ENCODE data around the gene ADRM1.

Gene ADRM1

GRCh38 chr20:62326959-62327725 lies 24.3 kb downstream of the ADRM1 start:
- 81 to 85% methylated on average over 18 to 27 of the region's 30 CpGs for WGBS, 2 experiments (ENCODE audit: insufficient coverage in 2 of 2)
- H3K9me3 ChIP-seq (ENCODE audit: control insufficient read depth, low read length), result no peaks in the 10 kb centered on the region
- no peaks in the 10 kb centered on the region for H3K4me1 ChIP-seq (ENCODE audit: control insufficient read depth, insufficient read depth, low read length, poor library complexity, severe bottlenecking)
- no peak overlapping the region for H3K27ac ChIP-seq (ENCODE audit: low read depth, low read length, severe bottlenecking)
- no peak overlapping the region for H3K4me3 ChIP-seq (ENCODE audit: extremely low read depth, insufficient read depth, low read length, poor library complexity, severe bottlenecking)
- H3K36me3 ChIP-seq (ENCODE audit: control insufficient read depth, insufficient read depth, low read length), result peaks cover 74% of the 10 kb centered on the region

- Histone ChIP-seq H3K36me3 (ENCODE audit: control insufficient read depth, insufficient read depth, low read length) (peaks cover 79% of the 10 kb centered on the region), H3K27ac (ENCODE audit: low read depth, low read length, severe bottlenecking) (no peak overlapping the region), H3K4me1 (ENCODE audit: control insufficient read depth, insufficient read depth, low read length, poor library complexity, severe bottlenecking) (no peaks in the 10 kb centered on the region), H3K4me3 (ENCODE audit: extremely low read depth, insufficient read depth, low read length, poor library complexity, severe bottlenecking) (no peak overlapping the region), H3K9me3 (ENCODE audit: control insufficient read depth, low read length) (no peaks in the 10 kb centered on the region)
- 92 to 98% methylated on average over 18 to 25 of the region's 33 CpGs for WGBS, 2 experiments (ENCODE audit: insufficient coverage in 2 of 2)
Observed at GRCh38 chr20:62327726-62328495, 25.1 kb downstream of the ADRM1 start.

- H3K4me1 ChIP-seq (ENCODE audit: control insufficient read depth, insufficient read depth, low read length, poor library complexity, severe bottlenecking), result no peaks in the 10 kb centered on the region
- WGBS, 2 experiments (ENCODE audit: insufficient coverage in 2 of 2), result 94% methylated on average over 25 to 26 of the region's 26 CpGs
- H3K27ac ChIP-seq (ENCODE audit: low read depth, low read length, severe bottlenecking), result no peak overlapping the region
- H3K4me3 ChIP-seq (ENCODE audit: extremely low read depth, insufficient read depth, low read length, poor library complexity, severe bottlenecking), result no peak overlapping the region
- no peaks in the 10 kb centered on the region for H3K9me3 ChIP-seq (ENCODE audit: control insufficient read depth, low read length)
- peaks cover 79% of the 10 kb centered on the region for H3K36me3 ChIP-seq (ENCODE audit: control insufficient read depth, insufficient read depth, low read length)
Observed at GRCh38 chr20:62328684-62329388, 26.0 kb downstream of the ADRM1 start.

GRCh38 chr20:62329389-62330377 lies 26.9 kb downstream of the ADRM1 start:
- Histone ChIP-seq H3K27ac (ENCODE audit: low read depth, low read length, severe bottlenecking) (no peak overlapping the region), H3K4me3 (ENCODE audit: extremely low read depth, insufficient read depth, low read length, poor library complexity, severe bottlenecking) (no peak overlapping the region), H3K36me3 (ENCODE audit: control insufficient read depth, insufficient read depth, low read length) (peaks cover 74% of the 10 kb centered on the region), H3K4me1 (ENCODE audit: control insufficient read depth, insufficient read depth, low read length, poor library complexity, severe bottlenecking) (no peaks in the 10 kb centered on the region), H3K9me3 (ENCODE audit: control insufficient read depth, low read length) (no peaks in the 10 kb centered on the region)
- 96 to 97% methylated on average over 33 to 37 of the region's 37 CpGs for WGBS, 2 experiments (ENCODE audit: insufficient coverage in 2 of 2)

DNA sequence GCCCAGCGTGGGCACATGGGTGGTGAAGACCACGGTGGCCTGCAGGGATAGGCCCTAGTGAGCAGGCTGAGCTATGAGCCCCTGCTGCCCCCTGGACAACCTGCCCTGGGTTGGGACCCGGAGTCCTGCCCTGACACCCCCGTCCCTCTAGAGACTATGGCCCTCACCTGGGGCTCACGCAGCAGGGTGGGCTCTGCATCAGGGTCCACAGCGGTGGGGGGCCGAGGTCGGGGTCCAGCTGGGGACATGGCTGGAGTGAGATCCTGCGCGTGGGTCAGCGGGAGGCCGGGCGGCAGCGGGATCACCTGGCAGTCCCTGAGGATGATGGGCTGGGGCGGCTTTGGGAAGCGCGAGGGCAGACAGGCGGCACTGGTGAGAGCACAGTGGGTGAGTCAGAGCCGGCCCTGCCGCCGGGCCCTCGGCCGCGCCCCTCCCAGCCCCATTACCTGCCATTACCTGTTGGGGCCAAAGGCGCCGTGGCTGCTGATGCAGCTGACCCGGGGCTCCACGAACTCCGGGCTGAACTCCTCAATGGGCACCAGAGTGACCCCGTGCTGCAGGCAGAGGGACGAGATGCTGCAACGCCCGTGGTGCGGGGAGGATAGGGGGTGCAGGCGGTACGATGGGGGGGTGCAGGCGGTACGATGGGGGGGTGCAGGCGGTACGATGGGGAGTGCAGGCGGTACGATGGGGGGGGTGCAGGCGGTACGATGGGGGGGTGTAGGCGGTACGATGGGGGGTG lies 27.9 kb downstream of the ADRM1 start:
- Histone ChIP-seq H3K9me3 (ENCODE audit: control insufficient read depth, low read length) (no peaks in the 10 kb centered on the region), H3K4me1 (ENCODE audit: control insufficient read depth, insufficient read depth, low read length, poor library complexity, severe bottlenecking) (no peaks in the 10 kb centered on the region), H3K36me3 (ENCODE audit: control insufficient read depth, insufficient read depth, low read length) (peaks cover 75% of the 10 kb centered on the region), H3K27ac (ENCODE audit: low read depth, low read length, severe bottlenecking) (no peak overlapping the region), H3K4me3 (ENCODE audit: extremely low read depth, insufficient read depth, low read length, poor library complexity, severe bottlenecking) (no peak overlapping the region)
- WGBS, 2 experiments (ENCODE audit: insufficient coverage in 2 of 2), result 94 to 95% methylated on average over 25 to 37 of the region's 46 CpGs

GRCh38 chr20:62331347-62331746 lies 28.6 kb downstream of the ADRM1 start:
- Histone ChIP-seq H3K4me3 (ENCODE audit: extremely low read depth, insufficient read depth, low read length, poor library complexity, severe bottlenecking) (no peak overlapping the region), H3K36me3 (ENCODE audit: control insufficient read depth, insufficient read depth, low read length) (peaks cover 71% of the 10 kb centered on the region), H3K4me1 (ENCODE audit: control insufficient read depth, insufficient read depth, low read length, poor library complexity, severe bottlenecking) (no peaks in the 10 kb centered on the region), H3K27ac (ENCODE audit: low read depth, low read length, severe bottlenecking) (no peak overlapping the region), H3K9me3 (ENCODE audit: control insufficient read depth, low read length) (no peaks in the 10 kb centered on the region)
- 95 to 96% methylated on average over 19 of the region's 19 CpGs for WGBS, 2 experiments (ENCODE audit: insufficient coverage in 2 of 2)

DNA sequence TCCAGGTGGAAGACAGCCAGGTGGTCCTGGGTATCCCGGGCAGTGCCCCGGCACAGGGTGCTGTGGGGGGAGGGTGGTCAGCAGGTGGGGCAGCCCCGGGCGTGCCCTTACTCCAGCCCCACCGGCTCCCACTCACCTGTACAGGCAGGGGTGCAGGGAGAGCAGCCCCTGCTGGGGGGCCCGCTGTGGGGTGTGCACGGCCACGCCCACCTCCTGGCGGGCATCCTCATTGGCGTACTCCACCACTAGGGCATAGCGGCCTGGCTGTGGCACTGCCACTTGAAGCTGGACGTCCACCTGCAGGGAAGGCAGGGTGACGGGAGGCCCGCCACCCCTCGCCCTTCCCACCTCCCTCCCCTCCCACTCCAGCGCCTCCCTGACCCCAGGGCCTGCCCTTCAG lies 29.6 kb downstream of the ADRM1 start:
- Histone ChIP-seq H3K27ac (ENCODE audit: low read depth, low read length, severe bottlenecking) (no peak overlapping the region), H3K36me3 (ENCODE audit: control insufficient read depth, insufficient read depth, low read length) (peaks cover 72% of the 10 kb centered on the region), H3K9me3 (ENCODE audit: control insufficient read depth, low read length) (no peaks in the 10 kb centered on the region), H3K4me3 (ENCODE audit: extremely low read depth, insufficient read depth, low read length, poor library complexity, severe bottlenecking) (no peak overlapping the region), H3K4me1 (ENCODE audit: control insufficient read depth, insufficient read depth, low read length, poor library complexity, severe bottlenecking) (no peaks in the 10 kb centered on the region)
- WGBS, 2 experiments (ENCODE audit: insufficient coverage in 2 of 2), result 60 to 91% methylated on average over 2 to 14 of the region's 16 CpGs

DNA sequence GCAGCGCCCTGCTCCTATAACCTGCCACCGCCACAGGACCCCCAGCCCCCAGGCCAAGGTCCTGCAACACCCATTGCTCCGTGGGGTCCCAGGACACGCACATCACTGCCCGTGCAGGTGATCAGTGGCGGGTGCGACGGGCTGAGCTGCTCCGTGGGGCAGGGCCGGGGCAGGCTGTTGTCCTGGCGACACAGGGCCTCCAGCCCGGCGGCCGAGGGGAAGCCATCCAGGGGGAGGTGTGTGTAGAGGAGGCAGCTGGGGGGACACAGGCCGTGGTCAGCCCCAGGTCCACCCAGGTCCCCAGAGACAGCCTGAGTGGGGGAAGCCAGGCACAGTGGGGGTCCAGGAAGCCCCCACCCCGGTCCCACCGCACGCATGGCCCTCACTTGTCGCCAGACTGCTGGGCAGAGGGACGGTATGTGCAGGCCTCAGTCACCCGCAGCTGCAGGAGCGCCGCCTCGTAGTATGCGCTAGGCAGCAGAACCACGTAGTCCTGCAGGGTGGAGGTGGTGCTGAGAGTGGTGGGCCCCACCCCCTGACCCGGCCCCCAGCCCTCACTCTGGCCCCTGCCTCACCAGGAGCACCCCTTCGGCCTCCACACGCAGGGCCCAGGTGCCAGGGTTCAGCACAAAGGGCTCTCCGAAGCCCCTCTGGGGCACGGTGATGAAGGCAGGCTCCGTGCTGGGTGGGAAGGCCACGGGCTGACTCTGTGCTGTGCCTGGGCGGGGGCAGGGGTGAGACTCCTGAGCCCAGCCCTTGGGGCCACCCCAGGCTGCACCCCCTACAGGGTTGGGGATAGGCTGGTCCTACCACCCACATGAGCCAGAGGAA lies 30.4 kb downstream of the ADRM1 start:
- Histone ChIP-seq H3K27ac (ENCODE audit: low read depth, low read length, severe bottlenecking) (no peak overlapping the region), H3K4me3 (ENCODE audit: extremely low read depth, insufficient read depth, low read length, poor library complexity, severe bottlenecking) (no peak overlapping the region), H3K36me3 (ENCODE audit: control insufficient read depth, insufficient read depth, low read length) (peaks cover 66% of the 10 kb centered on the region), H3K4me1 (ENCODE audit: control insufficient read depth, insufficient read depth, low read length, poor library complexity, severe bottlenecking) (no peaks in the 10 kb centered on the region), H3K9me3 (ENCODE audit: control insufficient read depth, low read length) (no peaks in the 10 kb centered on the region)
- WGBS, 2 experiments (ENCODE audit: insufficient coverage in 2 of 2), result 93 to 95% methylated on average over 20 to 28 of the region's 34 CpGs

All from mesodermal cell (in vitro differentiated cells).